Right lobe of liver (tissue), 6 donors: Measurements from ENCODE around the gene NBEA. TPM values are rescaled to one million over a fixed set of nuclear protein-coding genes. Genes with fewer than 3 reads are reported as not detected.

Source experiments
- ATAC-seq, 4 donors: fragments of 200-7000 bp; cut with Tn5 transposase; one replicate each; pipeline ENCODE4 v1.9.1; 2020; ENCODE audit warnings: mild to moderate bottlenecking in 4 of 4, moderate library complexity in 4 of 4
- DNase-seq, 3 donors: peaks; one replicate each; pipeline ENCODE4 v3.0.0-alpha.2; 2020
- H3K27ac ChIP-seq, 3 donors: fragments of 200-600 bp; one replicate each; pipeline ENCODE4 v1.8.0; 2022
- H3K27me3 ChIP-seq, 2 donors: fragments of 200-600 bp; one replicate each; pipeline ENCODE4 v1.8.0; 2022
- H3K36me3 ChIP-seq, 4 donors: fragments of 200-600 bp; sonication (generic) in 1 of 4; one replicate each; pipeline versions ENCODE4 v1.5.1 to v1.8.0; 2017 to 2022; ENCODE audit warnings: control low read depth in 1 of 4
- H3K4me1 ChIP-seq, 4 donors: fragments of 200-600 bp; sonication (generic) in 1 of 4; one replicate each; pipeline versions ENCODE4 v1.5.1 to v1.8.0; 2017 to 2022; ENCODE audit warnings: control low read depth in 1 of 4
- H3K4me3 ChIP-seq, 3 donors: fragments of 200-600 bp; one replicate each; pipeline ENCODE4 v1.8.0; 2022
- H3K9me3 ChIP-seq, 4 donors: fragments of 200-600 bp; sonication (generic) in 1 of 4; one replicate each; pipeline versions ENCODE4 v1.5.1 to v1.8.0; 2017 to 2022; ENCODE audit warnings: control low read depth in 1 of 4
- CTCF ChIP-seq, 4 donors: fragments of 200-600 bp in 3 of 4; fragments of 450-650 bp in 1 of 4; IDR thresholded peaks; one replicate each; pipeline versions ENCODE4 v1.5.1 to v1.8.0; 2016 to 2022; ENCODE audit warnings: antibody characterized with exemption in 4 of 4, mild to moderate bottlenecking in 2 of 4
- POLR2A ChIP-seq: fragments of 450-650 bp; IDR thresholded peaks from one replicate; pipeline ENCODE4 v1.6.1; 2017; ENCODE audit warnings: antibody characterized with exemption, mild to moderate bottlenecking
- whole genome bisulfite sequencing: methylation state at CpG from one replicate; pipeline ENCODE4 v1.1.6; 2018; ENCODE audit warnings: low coverage, low lambda C conversion rate; ENCODE audit not compliant: insufficient coverage; ENCODE audit errors: missing lambda C conversion rate; 5-methylcytosine and 5-hydroxymethylcytosine counted together
- intact Hi-C, 2 donors: fragments of 100-400 bp; cut with DNase I; formaldehyde crosslinking; loops; one replicate each; pipeline versions ENCODE4 v1.11.2 to v1.14.1; 2022
- total RNA-seq, 6 experiments: library from RNA; depleted of rRNA in 2 of 6; stranded (reverse); fragments of >200 nt in 2 of 6; fragmentation: NEBNext Ultra II Directional in 3 of 6; extraction: Animal tissue kit (Norgen Biotek cat#: 25700) in 3 of 6; gene quantifications; one replicate each; pipeline versions ENCODE4 v1.1.0 to v1.2.4, GENCODE V29; 2016 to 2023
- donor health status: DM: no; HTN: yes; CAD: no.
- donor health status: DM: no; HTN: no; CAD: no.
- donor health status: DM: no; HTN: no; CAD: no.
- donor health status: DM: no; HTN: yes; CAD: no.
- donor health status: DM: no; HTN: yes; CAD: no.

NBEA gene
- total RNA-seq, 6 experiments from 2014 or later = 0.62 to 1.7 (median 0.75) TPM

- TF ChIP-seq CTCF (IDR thresholded peaks at IDR 0.05) = no peak
- TF ChIP-seq POLR2A = no peak
- ATAC-seq (no peak), DNase-seq (no peak)
- Histone ChIP-seq H3K36me3 (no peaks in the 10 kb centered on the region), H3K9me3 (no peaks in the 10 kb centered on the region), H3K4me3 (no peak overlapping the region), H3K27me3 (no peaks in the 10 kb centered on the region), H3K27ac (no peak overlapping the region), H3K4me1 (peaks cover 0 to 8% (median 0%) of the 10 kb centered on the region in 4 donors)
- WGBS = 55% methylated on average over 5 of the region's 5 CpGs
- intact Hi-C loops = no loop called here
Measured at GRCh38 chr13:35159041-35159440, 217.0 kb downstream of the NBEA start.

- no peaks in the 10 kb centered on the region for H3K27me3 ChIP-seq
- ATAC-seq (no peak), DNase-seq (no peak)
- H3K9me3 ChIP-seq = no peaks in the 10 kb centered on the region
- 75% methylated on average over 3 of the region's 3 CpGs for WGBS
- no peak for TF ChIP-seq CTCF (IDR thresholded peaks at IDR 0.05)
- TF ChIP-seq POLR2A = no peak
- no peak overlapping the region for H3K4me3 ChIP-seq
- H3K36me3 ChIP-seq = no peaks in the 10 kb centered on the region
- no peak overlapping the region for H3K27ac ChIP-seq
- peaks cover 0 to 8% (median 0%) of the 10 kb centered on the region in 4 donors for H3K4me1 ChIP-seq
- intact Hi-C loops = no loop called here
Measured at GRCh38 chr13:35160896-35161295, 218.8 kb downstream of the NBEA start.

GRCh38 chr13:35162420-35162819 is 220.3 kb downstream of the NBEA start:
- Histone ChIP-seq H3K4me3 (no peak overlapping the region), H3K9me3 (no peaks in the 10 kb centered on the region), H3K36me3 (no peaks in the 10 kb centered on the region), H3K27me3 (no peaks in the 10 kb centered on the region), H3K4me1 (no peaks in the 10 kb centered on the region), H3K27ac (no peak overlapping the region)
- no peak for TF ChIP-seq CTCF (IDR thresholded peaks at IDR 0.05)
- no peak for TF ChIP-seq POLR2A
- WGBS = 38% methylated on average over 1 of the region's 2 CpGs
- DNase-seq = no peak
- ATAC-seq = no peak
- intact Hi-C loops = no loop called here

- 92% methylated on average over 1 of the region's 1 CpG for whole genome bisulfite sequencing
- H3K27ac ChIP-seq = no peak overlapping the region
- H3K27me3 ChIP-seq = no peaks in the 10 kb centered on the region
- no peaks in the 10 kb centered on the region for H3K4me1 ChIP-seq
- H3K36me3 ChIP-seq = no peaks in the 10 kb centered on the region
- intact Hi-C loops = no loop called here
- no peaks in the 10 kb centered on the region for H3K9me3 ChIP-seq
- no peak overlapping the region for H3K4me3 ChIP-seq
- no peak for DNase-seq
- TF ChIP-seq POLR2A (no peak), CTCF (IDR thresholded peaks at IDR 0.05) (no peak)
- no peak for ATAC-seq
Measured at GRCh38 chr13:35163674-35164073, 221.6 kb downstream of the NBEA start.

- Histone ChIP-seq H3K27me3 (no peaks in the 10 kb centered on the region), H3K9me3 (no peaks in the 10 kb centered on the region), H3K4me1 (no peaks in the 10 kb centered on the region), H3K36me3 (no peaks in the 10 kb centered on the region), H3K4me3 (no peak overlapping the region), H3K27ac (no peak overlapping the region)
- ATAC-seq (peak; percentile 69 to 86 (median 78)), DNase-seq (no peak)
- TF ChIP-seq POLR2A = no peak
- TF ChIP-seq CTCF (IDR thresholded peaks at IDR 0.05) = peak; percentile 65 to 69 (median 66)
- intact Hi-C loops = no loop called here
Measured at GRCh38 chr13:35164324-35164932, 222.4 kb downstream of the NBEA start.
